HCT116 (cell line): ENCODE measurements around the gene MAGEF1. TPM values are rescaled to one million over a fixed set of nuclear protein-coding genes. Genes with fewer than 3 reads are reported as not detected.

Source experiments
- ATAC-seq: fragments of 200-7000 bp; cut with Tn5 transposase; 2 replicates; pipeline ENCODE4 v1.9.1; 2020; ENCODE audit warnings: mild to moderate bottlenecking, moderate library complexity
- BruUV-seq: library from RNA; stranded (reverse); fragments of 400-500 nt; replicated peaks from 2 replicates; lab custom pipeline; 2021; lab: Mats Ljungman, UMichigan
- CTCF ChIA-PET: fragments of 300-600 bp; sonication (Branson Sonifier 250); formaldehyde crosslinking; loops from one replicate; lab custom pipeline; 2021; ENCODE audit warnings: antibody characterized with exemption; lab: Charles Lee
- POLR2A ChIA-PET: fragments of 300-600, 350-600 bp; sonication (Branson Sonifier 250); formaldehyde crosslinking; loops from one replicate; lab custom pipeline; 2021; ENCODE audit warnings: antibody characterized with exemption; lab: Charles Lee
- RAD21 ChIA-PET, 2 experiments: fragments of 300-600 bp; sonication (Branson Sonifier 250); formaldehyde crosslinking; loops; one replicate each; lab custom pipeline; 2023; ENCODE audit warnings: low total read pairs in 2 of 2; ENCODE audit not compliant: uncharacterized antibody in 2 of 2, unreplicated experiment in 2 of 2, low non-redundant PET in 1 of 2; lab: Charles Lee
- DNase-seq: peaks from one replicate; pipeline ENCODE4 v3.0.0-alpha.2; 2010; ENCODE audit warnings: low read depth, low spot score
- H2AFZ ChIP-seq: fragments of 200-600 bp; shearing (Covaris generic), sonication (generic); 2 replicates; pipeline ENCODE4 v1.6.1; 2017; ENCODE audit warnings: low read depth, mixed run types, mixed read lengths, antibody characterized with exemption, low read length; ENCODE audit not compliant: poor library complexity, severe bottlenecking
- H3K27ac ChIP-seq: 2 replicates; pipeline ENCODE4 v1.5.1; 2012; ENCODE audit warnings: low read depth, low read length
- H3K27me3 ChIP-seq: fragments of 200-600 bp; sonication (generic); 2 replicates; pipeline ENCODE4 v1.6.1; 2016; ENCODE audit warnings: mixed run types, low read length, mixed read lengths; ENCODE audit not compliant: insufficient read depth
- H3K36me3 ChIP-seq, 2 experiments: fragments of 200-500 bp in 1 of 2; fragments of 200-600 bp in 1 of 2; sonication (Bioruptor generic) in 1 of 2; sonication (generic) in 1 of 2; 2 replicates each; pipeline versions ENCODE4 v1.5.1 to v1.6.1; 2014 to 2016; ENCODE audit warnings: low read length in 2 of 2, inconsistent platforms in 1 of 2, mixed read lengths in 1 of 2, mixed run types in 1 of 2; ENCODE audit not compliant: insufficient read depth in 2 of 2, control insufficient read depth in 1 of 2
- H3K4me1 ChIP-seq, 2 experiments: fragments of 200-600 bp in 1 of 2; sonication (generic) in 1 of 2; 2 replicates each; pipeline versions ENCODE4 v1.5.1 to v1.6.1; 2012 to 2017; ENCODE audit warnings: low read length in 2 of 2, inconsistent platforms in 1 of 2, mild to moderate bottlenecking in 1 of 2, mixed read lengths in 1 of 2, mixed run types in 1 of 2, moderate library complexity in 1 of 2; ENCODE audit not compliant: insufficient read depth in 2 of 2, control insufficient read depth in 1 of 2
- H3K4me2 ChIP-seq: fragments of 200-600 bp; sonication (generic); 2 replicates; pipeline ENCODE4 v1.6.1; 2017; ENCODE audit warnings: mixed run types, low read length, mixed read lengths
- H3K4me3 ChIP-seq, 2 experiments: fragments of 200-600 bp in 1 of 2; sonication (generic) in 1 of 2; replicated peaks in 1 of 2; 2 replicates each; pipeline ENCODE4 v1.5.1; 2011 to 2016; ENCODE audit warnings: low read length in 2 of 2, control low read depth in 1 of 2, low read depth in 1 of 2, mild to moderate bottlenecking in 1 of 2, mixed read lengths in 1 of 2, mixed run types in 1 of 2
- H3K79me2 ChIP-seq: fragments of 200-600 bp; sonication (generic); 2 replicates; pipeline ENCODE4 v1.6.1; 2017; ENCODE audit warnings: mild to moderate bottlenecking, mixed run types, low read length, moderate library complexity, mixed read lengths; ENCODE audit not compliant: insufficient read depth
- H3K9ac ChIP-seq: fragments of 200-600 bp; sonication (generic); 2 replicates; pipeline ENCODE4 v1.6.1; 2016; ENCODE audit warnings: low read length, mixed read lengths
- H3K9me2 ChIP-seq: fragments of 200-600 bp; sonication (generic), shearing (Covaris generic); 2 replicates; pipeline ENCODE4 v1.6.1; 2017; ENCODE audit warnings: mixed run types, mild to moderate bottlenecking, moderate library complexity; ENCODE audit not compliant: insufficient read depth
- H3K9me3 ChIP-seq, 2 experiments: fragments of 200-500 bp in 1 of 2; fragments of 200-600 bp in 1 of 2; sonication (Bioruptor generic) in 1 of 2; sonication (generic) in 1 of 2; 2 replicates each; pipeline ENCODE4 v1.6.1; 2014 to 2017; ENCODE audit warnings: low read length in 2 of 2, mixed read lengths in 2 of 2, inconsistent platforms in 1 of 2, low read depth in 1 of 2, mild to moderate bottlenecking in 1 of 2, mixed run types in 1 of 2, moderate library complexity in 1 of 2; ENCODE audit not compliant: control insufficient read depth in 1 of 2, insufficient read depth in 1 of 2
- H4K20me1 ChIP-seq: fragments of 200-600 bp; sonication (generic), shearing (Covaris generic); 2 replicates; pipeline ENCODE4 v1.6.1; 2017; ENCODE audit warnings: mixed run types, mild to moderate bottlenecking, moderate library complexity; ENCODE audit not compliant: insufficient read depth
- ATF3 ChIP-seq: IDR thresholded peaks from 2 replicates; pipeline ENCODE4 v1.6.1; 2012
- CBX3 ChIP-seq: IDR thresholded peaks from 2 replicates; pipeline ENCODE4 v1.6.1; 2012; ENCODE audit warnings: low read depth
- CEBPB ChIP-seq: IDR thresholded peaks from 2 replicates; pipeline ENCODE4 v1.6.1; 2012; ENCODE audit warnings: low read depth
- EGR1 ChIP-seq: IDR thresholded peaks from 2 replicates; pipeline ENCODE4 v1.6.1; 2012; ENCODE audit warnings: low read depth
- ELF1 ChIP-seq: IDR thresholded peaks from 2 replicates; pipeline ENCODE4 v1.6.1; 2012; ENCODE audit warnings: low read depth, borderline replicate concordance
- EZH2 ChIP-seq: fragments of 200-600 bp; sonication (generic); IDR thresholded peaks from 2 replicates; pipeline ENCODE4 v1.6.1; 2017; ENCODE audit warnings: antibody characterized with exemption, mixed run types
- EZH2phosphoT487 ChIP-seq: fragments of 200-600 bp; IDR thresholded peaks from 2 replicates; pipeline ENCODE4 v1.6.1; 2018; ENCODE audit warnings: antibody characterized with exemption, borderline replicate concordance
- JUND ChIP-seq: IDR thresholded peaks from 2 replicates; pipeline ENCODE4 v1.6.1; 2012
- MAX ChIP-seq: IDR thresholded peaks from 2 replicates; pipeline ENCODE4 v1.6.1; 2012
- POLR2A ChIP-seq: IDR thresholded peaks from 2 replicates; pipeline ENCODE4 v1.7.0; 2011; ENCODE audit warnings: borderline replicate concordance; ENCODE audit not compliant: insufficient read depth, insufficient read length; ENCODE audit errors: extremely low read depth
- POLR2AphosphoS5 ChIP-seq: IDR thresholded peaks from 2 replicates; pipeline ENCODE4 v1.6.1; 2011; ENCODE audit warnings: mild to moderate bottlenecking, low read depth, low read length, moderate library complexity
- RAD21 ChIP-seq: IDR thresholded peaks from 2 replicates; pipeline ENCODE4 v1.6.1; 2012; ENCODE audit warnings: low read depth, mild to moderate bottlenecking
- SIN3A ChIP-seq: IDR thresholded peaks from 2 replicates; pipeline ENCODE4 v1.6.1; 2012; ENCODE audit warnings: low read depth
- SRF ChIP-seq: IDR thresholded peaks from 2 replicates; pipeline ENCODE4 v1.6.1; 2012; ENCODE audit warnings: low read depth
- TCF7L2 ChIP-seq: IDR thresholded peaks from 2 replicates; pipeline ENCODE4 v1.7.0; 2011; ENCODE audit warnings: borderline replicate concordance, inconsistent platforms; ENCODE audit not compliant: insufficient read depth, insufficient read length; ENCODE audit errors: extremely low read depth
- YY1 ChIP-seq: IDR thresholded peaks from 2 replicates; pipeline ENCODE4 v1.6.1; 2011; ENCODE audit warnings: low read length, low read depth, moderate library complexity, mild to moderate bottlenecking; ENCODE audit not compliant: insufficient replicate concordance; ENCODE audit errors: extremely low read depth
- ZBTB33 ChIP-seq: IDR thresholded peaks from 2 replicates; pipeline ENCODE4 v1.6.1; 2011; ENCODE audit warnings: mild to moderate bottlenecking, low read length, moderate library complexity; ENCODE audit not compliant: insufficient replicate concordance; ENCODE audit errors: extremely low read depth
- ZFX ChIP-seq: fragments of 450-650 bp; IDR thresholded peaks from 2 replicates; pipeline ENCODE4 v1.6.1; 2017
- ZNF274 ChIP-seq: fragments of 200-500 bp; sonication (Bioruptor generic); IDR thresholded peaks from 2 replicates; pipeline ENCODE4 v1.6.1; 2014; ENCODE audit warnings: mild to moderate bottlenecking, low read depth, low read length, inconsistent platforms
- intact Hi-C: fragments of 100-400 bp; cut with micrococcal nuclease; formaldehyde crosslinking; loops from 2 replicates; pipeline ENCODE4 v1.10.0; 2022
- total RNA-seq: library from RNA; stranded (reverse); gene quantifications from one replicate; pipeline ENCODE4 v1.2.1, GENCODE V29; 2021; ENCODE audit not compliant: unreplicated experiment

MAGEF1 gene
- total RNA-seq, 1 experiment from 2014 or later, result 44.1 TPM

- intact Hi-C loops, result no loop called here
- Histone ChIP-seq H3K4me3 (peak overlapping the region in 1 of 2 experiments; percentile 38; a peak in 2 of 4 replicates), H4K20me1 (no peaks in the 10 kb centered on the region), H3K4me2 (peak overlapping the region; percentile 66), H3K4me1 (peaks cover 20 to 37% of the 10 kb centered on the region in 2 experiments), H3K9me3 (no peaks in the 10 kb centered on the region), H2AFZ (no peak overlapping the region), H3K9ac (0 out of 2 replicates have a peak overlapping the region, but pooled peaks have one; percentile 16), H3K79me2 (no peaks in the 10 kb centered on the region), H3K27ac (peak overlapping the region; percentile 57), H3K36me3 (no peaks in the 10 kb centered on the region), H3K9me2 (no peaks in the 10 kb centered on the region), H3K27me3 (no peaks in the 10 kb centered on the region)
- no peak for DNase-seq
- no TSS peak for BruUV-seq
- ChIA-PET CTCF (interaction anchor here (1.2 to 6.8 kb wide), 2 partner anchors 9 to 179 kb away, joined by 5 to 42 read pairs; partner anchors contain the start of gene EPHB3), RAD21 (interaction anchor here in 1 of 2 experiments (1.0 kb wide), 1 partner anchor 178 kb away, joined by 4 read pairs; the partner anchor contains the start of gene EPHB3), POLR2A (no interaction called here)
- no peak for ATAC-seq
- no peak for TF ChIP-seq EZH2
- no peak for TF ChIP-seq ATF3
- no peak for TF ChIP-seq SIN3A
- TF ChIP-seq JUND, result no peak
- TF ChIP-seq POLR2A, result no peak
- TF ChIP-seq SRF, result no peak
- no peak for TF ChIP-seq EGR1
Measured at GRCh38 chr3:184739594-184740505, 28.0 kb upstream of the MAGEF1 start.

- Histone ChIP-seq H3K4me1 (peaks cover 20 to 37% of the 10 kb centered on the region in 2 experiments), H3K9ac (no peak overlapping the region), H3K9me3 (no peaks in the 10 kb centered on the region), H3K9me2 (no peaks in the 10 kb centered on the region), H3K27ac (no peak overlapping the region)
- ChIA-PET POLR2A (no interaction called here), RAD21 (no interaction called here)
- intact Hi-C loops, result no loop called here
- no peak for DNase-seq
- no peak for TF ChIP-seq YY1
- no peak for TF ChIP-seq EZH2phosphoT487
- no peak for TF ChIP-seq ZFX
- TF ChIP-seq MAX, result no peak
- TF ChIP-seq ZBTB33, result no peak
- no peak for TF ChIP-seq CEBPB
- TF ChIP-seq EGR1, result no peak
- no peak for TF ChIP-seq SIN3A
- TF ChIP-seq ELF1, result no peak
- no peak for TF ChIP-seq TCF7L2
- TF ChIP-seq CBX3, result no peak
- no peak for TF ChIP-seq RAD21
- no peak for TF ChIP-seq ZNF274
- no peak for TF ChIP-seq POLR2AphosphoS5
- no peak for TF ChIP-seq JUND
- TF ChIP-seq, all 23 proteins: peak for 0
- no peak overlapping the region for H2AFZ ChIP-seq
- no peaks in the 10 kb centered on the region for H3K36me3 ChIP-seq
- CTCF ChIA-PET, result no interaction called here
- H4K20me1 ChIP-seq, result no peaks in the 10 kb centered on the region
- H3K27me3 ChIP-seq, result no peaks in the 10 kb centered on the region
- H3K4me2 ChIP-seq, result no peak overlapping the region
- no peak for ATAC-seq
- H3K79me2 ChIP-seq, result no peaks in the 10 kb centered on the region
- BruUV-seq, result no TSS peak
- no peak overlapping the region for H3K4me3 ChIP-seq
Measured at GRCh38 chr3:184738982-184739381, 27.1 kb upstream of the MAGEF1 start.
